Spleen (tissue), 7 donors: ENCODE data around the gene MEMO1.

Experiments
- CTCF ChIP-seq, 11 experiments: fragments of 200-600 bp in 7 of 11; fragments of 450-650 bp in 4 of 11; sonication (generic) in 4 of 11; IDR thresholded peaks in 8 of 11; conservative IDR thresholded peaks in 3 of 11; 1 replicate in 7 of 11; 2 replicates in 4 of 11; pipeline versions ENCODE4 v1.4.0 to v1.8.0; 2016 to 2021; ENCODE audit warnings: antibody characterized with exemption in 11 of 11, inconsistent platforms in 4 of 11, mild to moderate bottlenecking in 1 of 11
- POLR2AphosphoS5 ChIP-seq, 3 donors: sonication (generic); formaldehyde crosslinking; IDR thresholded peaks; one replicate each; pipeline ENCODE4 v1.5.1; 2017; ENCODE audit warnings: antibody characterized with exemption in 3 of 3
- donor health status: DM: no; HTN: no; CAD: no; lungs with moderate emphysema.
- donor health status: DM: no; HTN: no; CAD: no.
- donor health status: DM: no; HTN: no; CAD: no.

- no peak for TF ChIP-seq CTCF (IDR thresholded peaks at IDR 0.05 in 8 of 11, conservative IDR thresholded peaks at IDR 0.05 in 3 of 11)
- no peak for TF ChIP-seq POLR2AphosphoS5 (IDR thresholded peaks at IDR 0.05)
Measured at GRCh38 chr2:31979956-31980355, 30.9 kb downstream of the MEMO1 start.
